Colonic mucosa (tissue), 4 donors: ENCODE measurements around the gene SCN7A. TPM values are rescaled to one million over a fixed set of nuclear protein-coding genes. Genes with fewer than 3 reads are reported as not detected.

Experiments used
- DNase-seq: peaks from one replicate; pipeline ENCODE4 v3.0.0-alpha.2; 2020
- H3K27ac ChIP-seq: fragments of 200-600 bp; one replicate; pipeline ENCODE4 v1.8.0; 2021
- H3K27me3 ChIP-seq: fragments of 200-600 bp; one replicate; pipeline ENCODE4 v1.8.0; 2021
- H3K36me3 ChIP-seq: fragments of 200-600 bp; one replicate; pipeline ENCODE4 v1.8.0; 2021
- H3K4me1 ChIP-seq: fragments of 200-600 bp; one replicate; pipeline ENCODE4 v1.8.0; 2021; ENCODE audit warnings: mild to moderate bottlenecking
- H3K4me3 ChIP-seq: fragments of 200-600 bp; one replicate; pipeline ENCODE4 v1.8.0; 2021
- H3K9ac ChIP-seq, 2 donors: one replicate each; pipeline ENCODE4 v1.7.0; 2013; ENCODE audit warnings: control low read depth in 2 of 2, low read depth in 2 of 2, low read length in 2 of 2
- H3K9me3 ChIP-seq: fragments of 200-600 bp; one replicate; pipeline ENCODE4 v1.8.0; 2021
- intact Hi-C: fragments of 100-400 bp; cut with DNase I; formaldehyde crosslinking; loops from one replicate; pipeline ENCODE4 v1.14.1; 2022
- total RNA-seq, 2 donors: library from RNA; stranded (reverse); fragmentation: NEBNext Ultra II Directional in 1 of 2; extraction: Animal tissue kit (Norgen Biotek cat#: 25700) in 1 of 2; gene quantifications; one replicate each; pipeline ENCODE4 v1.2.1, GENCODE V29; 2021
- TF ChIP-seq, protein P1 (sequence below): fragments of 200-600 bp; IDR thresholded peaks from one replicate; pipeline ENCODE4 v1.8.0; 2022; ENCODE audit warnings: antibody characterized with exemption, mild to moderate bottlenecking
- donor health status: healthy.
- donor health status: DM: no; HTN: no; CAD: no.
- donor health status: DM: no; HTN: no; CAD: no.

Gene SCN7A
- total RNA-seq, 2 donors from 2014 or later = 1.2 to 6.7 TPM

DNA sequence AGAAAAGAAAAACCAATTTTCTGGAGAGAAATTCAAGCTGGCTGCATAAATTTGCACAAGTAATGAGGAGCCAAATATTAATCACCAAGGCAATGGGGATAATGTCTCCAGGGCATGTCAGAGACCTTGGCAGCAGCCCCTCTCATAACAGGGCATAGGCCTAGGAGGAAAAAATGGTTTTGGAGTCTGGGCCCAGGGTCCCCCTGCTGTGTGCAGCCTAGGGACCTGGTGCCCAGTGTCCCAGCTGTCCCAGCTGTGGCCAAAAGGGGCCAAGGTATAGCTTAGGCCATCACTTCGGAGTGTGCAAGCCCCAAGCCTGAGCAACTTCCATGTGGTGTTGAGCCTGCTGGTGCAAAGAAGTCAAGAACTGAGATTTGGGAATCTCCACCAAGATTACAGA is 57.1 kb downstream of the SCN7A start:
- no peak for DNase-seq
- Histone ChIP-seq H3K4me1 (no peaks in the 10 kb centered on the region), H3K36me3 (no peaks in the 10 kb centered on the region), H3K27ac (no peak overlapping the region), H3K27me3 (no peaks in the 10 kb centered on the region), H3K9me3 (no peaks in the 10 kb centered on the region), H3K4me3 (no peak overlapping the region), H3K9ac (no peak overlapping the region)
- intact Hi-C loops = no loop called here
- TF ChIP-seq, protein P1, sequence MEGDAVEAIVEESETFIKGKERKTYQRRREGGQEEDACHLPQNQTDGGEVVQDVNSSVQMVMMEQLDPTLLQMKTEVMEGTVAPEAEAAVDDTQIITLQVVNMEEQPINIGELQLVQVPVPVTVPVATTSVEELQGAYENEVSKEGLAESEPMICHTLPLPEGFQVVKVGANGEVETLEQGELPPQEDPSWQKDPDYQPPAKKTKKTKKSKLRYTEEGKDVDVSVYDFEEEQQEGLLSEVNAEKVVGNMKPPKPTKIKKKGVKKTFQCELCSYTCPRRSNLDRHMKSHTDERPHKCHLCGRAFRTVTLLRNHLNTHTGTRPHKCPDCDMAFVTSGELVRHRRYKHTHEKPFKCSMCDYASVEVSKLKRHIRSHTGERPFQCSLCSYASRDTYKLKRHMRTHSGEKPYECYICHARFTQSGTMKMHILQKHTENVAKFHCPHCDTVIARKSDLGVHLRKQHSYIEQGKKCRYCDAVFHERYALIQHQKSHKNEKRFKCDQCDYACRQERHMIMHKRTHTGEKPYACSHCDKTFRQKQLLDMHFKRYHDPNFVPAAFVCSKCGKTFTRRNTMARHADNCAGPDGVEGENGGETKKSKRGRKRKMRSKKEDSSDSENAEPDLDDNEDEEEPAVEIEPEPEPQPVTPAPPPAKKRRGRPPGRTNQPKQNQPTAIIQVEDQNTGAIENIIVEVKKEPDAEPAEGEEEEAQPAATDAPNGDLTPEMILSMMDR = no peak

DNA sequence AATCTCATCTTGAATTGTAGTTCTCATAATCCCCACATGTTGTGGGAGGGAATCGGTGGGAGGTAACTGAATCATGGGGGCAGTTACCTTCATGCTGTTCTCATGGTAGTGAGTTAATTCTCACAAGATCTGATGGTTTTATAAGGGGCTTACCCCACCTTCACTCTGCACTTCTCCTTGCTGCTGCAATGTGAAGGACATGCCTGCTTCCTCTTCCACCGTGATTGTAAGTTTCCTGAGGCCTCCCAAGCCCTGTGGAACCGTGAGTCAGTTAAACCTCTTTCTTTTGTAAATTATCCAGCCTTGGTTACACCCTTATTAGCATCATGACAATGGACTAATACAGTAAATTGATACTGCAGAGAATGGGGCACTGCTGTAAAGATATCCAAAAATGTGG is 57.9 kb downstream of the SCN7A start:
- DNase-seq = no peak
- Histone ChIP-seq H3K9me3 (no peaks in the 10 kb centered on the region), H3K27me3 (no peaks in the 10 kb centered on the region), H3K36me3 (no peaks in the 10 kb centered on the region), H3K4me1 (no peaks in the 10 kb centered on the region), H3K27ac (no peak overlapping the region), H3K9ac (no peak overlapping the region), H3K4me3 (no peak overlapping the region)
- intact Hi-C loops = no loop called here
- TF ChIP-seq, protein P1 = no peak

DNA sequence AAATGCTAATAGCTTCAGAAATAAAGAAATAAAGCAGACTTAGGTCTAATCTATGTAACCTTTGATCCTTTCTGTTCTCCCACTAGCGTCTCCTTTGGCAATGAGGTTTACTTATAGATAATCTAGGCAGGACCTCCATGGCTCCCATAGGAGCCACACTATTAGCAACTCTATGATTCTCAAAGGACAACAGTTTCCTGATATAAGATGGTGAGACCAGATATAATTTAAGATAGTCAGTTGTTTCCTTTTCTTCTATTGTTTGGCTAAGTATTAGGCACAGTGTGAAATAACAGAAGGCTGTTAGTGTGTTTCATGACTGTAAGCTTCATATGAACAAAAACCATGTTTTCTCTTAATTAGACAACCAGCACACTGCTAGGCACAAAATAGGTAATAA is 59.6 kb downstream of the SCN7A start:
- no peak overlapping the region for H3K4me3 ChIP-seq
- no peak overlapping the region for H3K9ac ChIP-seq
- no peak for DNase-seq
- intact Hi-C loops = no loop called here
- no peaks in the 10 kb centered on the region for H3K36me3 ChIP-seq
- no peak overlapping the region for H3K27ac ChIP-seq
- H3K9me3 ChIP-seq = no peaks in the 10 kb centered on the region
- TF ChIP-seq, protein P1 = no peak
- H3K4me1 ChIP-seq = no peaks in the 10 kb centered on the region
- no peaks in the 10 kb centered on the region for H3K27me3 ChIP-seq

DNA sequence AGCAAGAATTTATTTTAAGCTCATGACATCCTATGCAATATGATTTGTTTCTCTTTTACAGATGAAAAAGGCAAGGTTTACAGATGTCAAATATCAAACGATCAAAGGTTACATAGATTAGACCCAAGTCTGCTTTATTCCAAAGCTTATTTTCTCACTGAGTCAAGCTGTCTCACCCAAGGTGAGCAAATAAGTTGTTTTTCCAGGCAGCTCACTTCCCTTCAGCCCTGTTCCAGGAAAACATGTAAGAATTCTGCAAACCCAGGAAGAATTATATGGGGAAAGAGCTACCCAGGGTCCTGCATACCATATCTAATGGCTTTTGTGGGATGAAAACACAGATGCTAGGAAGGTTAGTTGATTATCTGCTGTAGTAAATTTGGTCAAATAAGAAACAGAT is 60.6 kb downstream of the SCN7A start:
- TF ChIP-seq, protein P1 = no peak
- no peaks in the 10 kb centered on the region for H3K9me3 ChIP-seq
- intact Hi-C loops = no loop called here
- H3K36me3 ChIP-seq = no peaks in the 10 kb centered on the region
- H3K9ac ChIP-seq = no peak overlapping the region
- H3K27ac ChIP-seq = no peak overlapping the region
- no peaks in the 10 kb centered on the region for H3K27me3 ChIP-seq
- no peak for DNase-seq
- no peaks in the 10 kb centered on the region for H3K4me1 ChIP-seq
- no peak overlapping the region for H3K4me3 ChIP-seq

DNA sequence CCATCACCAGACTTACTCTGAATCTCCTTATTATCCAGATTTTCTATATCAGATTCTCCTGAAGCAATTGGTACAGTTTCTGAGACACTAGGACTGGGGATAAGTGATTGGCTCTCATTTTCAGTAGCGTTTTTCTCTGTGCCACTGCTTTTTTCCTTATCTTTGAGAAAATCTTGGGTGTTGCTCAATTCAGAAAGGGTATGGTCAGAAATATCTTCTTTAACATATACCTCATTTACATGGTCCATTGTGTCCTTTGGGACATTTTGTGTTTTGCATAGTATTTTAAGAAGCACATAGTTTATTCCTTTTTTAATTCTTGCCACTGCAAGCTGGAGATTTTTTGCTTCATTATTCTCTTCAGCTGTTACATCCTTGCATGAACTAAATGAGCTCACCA is 61.7 kb downstream of the SCN7A start:
- no peak overlapping the region for H3K9ac ChIP-seq
- H3K27me3 ChIP-seq = no peaks in the 10 kb centered on the region
- DNase-seq = no peak
- H3K4me3 ChIP-seq = no peak overlapping the region
- TF ChIP-seq, protein P1 = no peak
- no peaks in the 10 kb centered on the region for H3K36me3 ChIP-seq
- H3K4me1 ChIP-seq = no peaks in the 10 kb centered on the region
- intact Hi-C loops = no loop called here
- H3K9me3 ChIP-seq = no peaks in the 10 kb centered on the region
- H3K27ac ChIP-seq = no peak overlapping the region

DNA sequence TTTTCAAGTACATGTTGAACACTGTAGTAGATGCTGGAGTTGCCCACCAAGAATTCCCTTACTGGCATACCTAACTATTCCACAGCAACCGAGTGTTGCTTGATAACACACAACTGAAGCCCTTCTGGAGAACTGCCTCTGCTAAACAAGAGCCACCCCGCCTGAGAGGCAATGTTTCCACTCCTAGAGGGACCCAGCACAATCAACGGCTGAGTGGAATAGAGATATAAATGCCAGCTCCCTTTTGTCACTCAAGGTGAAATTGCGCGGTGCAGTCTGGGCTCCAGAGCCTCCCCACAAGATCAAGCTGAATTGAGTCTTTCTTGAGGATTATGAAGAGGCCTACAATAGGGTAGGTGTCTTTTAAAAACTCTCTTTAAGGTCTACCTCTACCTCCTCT is 69.2 kb downstream of the SCN7A start:
- Histone ChIP-seq H3K27me3 (no peaks in the 10 kb centered on the region), H3K36me3 (no peaks in the 10 kb centered on the region), H3K9ac (no peak overlapping the region), H3K27ac (no peak overlapping the region), H3K4me1 (no peaks in the 10 kb centered on the region), H3K4me3 (no peak overlapping the region), H3K9me3 (no peaks in the 10 kb centered on the region)
- TF ChIP-seq, protein P1 = no peak
- no peak for DNase-seq
- intact Hi-C loops = no loop called here
